HepG2 (cell line): ENCODE results near the gene STEAP2. TPM values are rescaled to one million over a fixed set of nuclear protein-coding genes. Genes with fewer than 3 reads are reported as not detected.
A peak's percentile ranks its signal among the peaks of the same experiment; 100 is the strongest.

Experiments
- ATAC-seq: fragments of 200-7000 bp; cut with Tn5 transposase; 3 replicates; pipeline ENCODE4 v1.9.1; 2020; ENCODE audit warnings: mild to moderate bottlenecking, moderate library complexity
- BruUV-seq: library from RNA; stranded (reverse); fragments of 400-500 nt; replicated peaks from 2 replicates; lab custom pipeline; 2021; lab: Mats Ljungman, UMichigan
- CTCF ChIA-PET: fragments of 300-600 bp; formaldehyde crosslinking; extraction: SDS; loops from one replicate; lab custom pipeline; 2021; ENCODE audit warnings: low total read pairs, inconsistent platforms, low intra/inter-chr PET ratio; lab: Yijun Ruan, JAX
- POLR2A ChIA-PET: fragments of 350-600 bp; sonication (Branson Sonifier 250); formaldehyde crosslinking; loops from one replicate; lab custom pipeline; 2020; ENCODE audit warnings: antibody characterized with exemption, inconsistent platforms; lab: Yijun Ruan, JAX
- DNase-seq: peaks from one replicate; pipeline ENCODE4 v3.0.0-alpha.2; 2015; ENCODE audit warnings: low spot score
- FAIRE-seq: peaks from 3 replicates; lab custom pipeline; 2011; peaks lifted over from hg19 to GRCh38; lab: Jason Lieb, UNC
- H2AFZ ChIP-seq: one replicate; pipeline ENCODE4 v1.6.1; 2011; ENCODE audit warnings: low read length, inconsistent platforms
- H3K27ac ChIP-seq: fragments of 300-600 bp; 3 replicates; pipeline ENCODE4 v1.8.0; 2011; ENCODE audit warnings: mixed run types, mild to moderate bottlenecking, mixed read lengths, low read length, inconsistent platforms; ENCODE audit not compliant: insufficient read depth; ENCODE audit errors: extremely low read length
- H3K27me3 ChIP-seq, 2 experiments: fragments of 200-600 bp in 1 of 2; 2 replicates in 1 of 2; 3 replicates in 1 of 2; pipeline versions ENCODE4 v1.6.0 to v1.8.0; 2011; ENCODE audit warnings: low read length in 2 of 2, mild to moderate bottlenecking in 2 of 2, moderate library complexity in 2 of 2, inconsistent platforms in 1 of 2; ENCODE audit not compliant: insufficient read depth in 2 of 2, control insufficient read depth in 1 of 2
- H3K36me3 ChIP-seq, 2 experiments: fragments of 200-600 bp in 1 of 2; replicated peaks in 1 of 2; 2 replicates in 1 of 2; 3 replicates in 1 of 2; pipeline versions ENCODE4 v1.5.1 to v1.8.0; 2011; ENCODE audit warnings: low read length in 2 of 2, inconsistent platforms in 1 of 2; ENCODE audit not compliant: insufficient read depth in 2 of 2, control insufficient read depth in 1 of 2
- H3K4me1 ChIP-seq: 2 replicates; pipeline ENCODE4 v1.5.1; 2012; ENCODE audit warnings: low read length, inconsistent platforms; ENCODE audit not compliant: insufficient read depth
- H3K4me2 ChIP-seq: 2 replicates; pipeline ENCODE4 v1.6.0; 2011; ENCODE audit warnings: low read depth, low read length, inconsistent platforms
- H3K4me3 ChIP-seq, 3 experiments: fragments of 200-600 bp in 1 of 3; sonication (generic), shearing (Covaris generic) in 1 of 3; replicated peaks in 1 of 3; 2 replicates each; pipeline ENCODE4 v1.5.1; 2011 to 2016; ENCODE audit warnings: low read length in 3 of 3, inconsistent platforms in 2 of 3, low read depth in 2 of 3, mild to moderate bottlenecking in 2 of 3, control low read depth in 1 of 3, mixed read lengths in 1 of 3; ENCODE audit not compliant: insufficient read depth in 1 of 3
- H3K79me2 ChIP-seq: one replicate; pipeline ENCODE4 v1.6.1; 2011; ENCODE audit warnings: low read length, inconsistent platforms; ENCODE audit not compliant: insufficient read depth
- H3K9ac ChIP-seq: 2 replicates; pipeline ENCODE4 v1.6.0; 2011; ENCODE audit warnings: mild to moderate bottlenecking, low read depth, low read length, inconsistent platforms; ENCODE audit not compliant: insufficient read depth
- H3K9me3 ChIP-seq: 2 replicates; pipeline ENCODE4 v1.5.1; 2012; ENCODE audit warnings: mild to moderate bottlenecking, low read length
- H4K20me1 ChIP-seq: 2 replicates; pipeline ENCODE4 v1.6.0; 2011; ENCODE audit warnings: inconsistent platforms, mild to moderate bottlenecking, low read length, moderate library complexity; ENCODE audit not compliant: insufficient read depth
- BHLHE40 ChIP-seq: IDR thresholded peaks from 2 replicates; pipeline ENCODE4 v1.6.1; 2011; ENCODE audit warnings: low read length, improper control_type of control experiment
- FOXA1 ChIP-seq, 2 experiments: fragments of 450-650 bp in 1 of 2; sonication (generic) in 1 of 2; formaldehyde crosslinking in 1 of 2; IDR thresholded peaks; 2 replicates each; pipeline versions ENCODE4 v1.4.0 to v1.6.1; 2016 to 2020; ENCODE audit warnings: missing genetic modification reagents in 1 of 2
- FOXA3 ChIP-seq: IDR thresholded peaks from 2 replicates; pipeline ENCODE4 v1.6.1; 2016; ENCODE audit warnings: missing genetic modification reagents, missing compliant biosample characterization
- HNRNPUL1 ChIP-seq: fragments of 200-400 bp; formaldehyde crosslinking; IDR thresholded peaks from 2 replicates; pipeline ENCODE4 v1.6.1; 2017; ENCODE audit warnings: low read depth, mild to moderate bottlenecking, low read length, moderate library complexity
- MAFF ChIP-seq: IDR thresholded peaks from 2 replicates; pipeline ENCODE4 v1.6.1; 2011; ENCODE audit warnings: low read depth, low read length, improper control_type of control experiment
- MAFK ChIP-seq, 2 experiments: IDR thresholded peaks in 1 of 2; conservative IDR thresholded peaks in 1 of 2; 2 replicates each; pipeline ENCODE4 v1.6.1; 2011; ENCODE audit warnings: improper control_type of control experiment in 2 of 2, low read length in 2 of 2
- RCOR2 ChIP-seq: IDR thresholded peaks from 2 replicates; pipeline ENCODE4 v1.6.1; 2016; ENCODE audit warnings: missing biosample characterization, missing genetic modification reagents
- ZFAT ChIP-seq: sonication (generic); formaldehyde crosslinking; conservative IDR thresholded peaks from 2 replicates; pipeline ENCODE4 v1.8.1; 2023; ENCODE audit warnings: missing genetic modification reagents, inconsistent platforms
- ZNF501 ChIP-seq: sonication (generic); formaldehyde crosslinking; IDR thresholded peaks from 2 replicates; pipeline ENCODE4 v1.5.1; 2020; ENCODE audit warnings: mild to moderate bottlenecking, moderate library complexity, missing genetic modification reagents
- ZNF83 ChIP-seq: sonication (generic); formaldehyde crosslinking; IDR thresholded peaks from 2 replicates; pipeline ENCODE4 v1.4.0; 2020; ENCODE audit warnings: missing genetic modification reagents, mild to moderate bottlenecking, borderline replicate concordance
- WGBS: methylation state at CpG from one replicate; pipeline ENCODE4 v1.1.6; 2017; ENCODE audit warnings: low lambda C conversion rate; 5-methylcytosine and 5-hydroxymethylcytosine counted together
- in situ Hi-C: cut with HindIII; loops from 2 replicates; pipeline ENCODE4 v1.10.0; 2017; ENCODE audit warnings: low pct_unique_long_range_greater_than_20kb; ENCODE audit not compliant: extremely low pct_ligation_motif_present
- intact Hi-C: fragments of 100-400 bp; cut with micrococcal nuclease; formaldehyde crosslinking; loops from one replicate; pipeline ENCODE4 v1.10.0; 2022; ENCODE audit not compliant: unreplicated experiment
- polyA plus RNA-seq, 8 experiments: library from polyadenylated mRNA; depleted of rRNA in 3 of 8; stranded (reverse) in 7 of 8; unstranded in 1 of 8; fragments of >200 nt; fragmentation: Illumina TruSeq in 4 of 8; extraction: Trizol in 4 of 8; gene quantifications; 2 replicates each; pipeline versions ENCODE4 v1.2.1 to v1.2.3, GENCODE V29; 2011 to 2016; ENCODE audit warnings: low read depth in 4 of 8, missing spikeins in 1 of 8, mixed read lengths in 1 of 8; ENCODE audit not compliant: insufficient read depth in 1 of 8
- total RNA-seq, 5 experiments: library from RNA; depleted of rRNA; stranded (reverse); fragments of >200 nt; fragmentation: Illumina TruSeq; extraction: Trizol; gene quantifications; 2 replicates each; pipeline ENCODE4 v1.2.3, GENCODE V29; 2016; ENCODE audit warnings: low read depth in 1 of 5
- TF ChIP-seq, protein P1 (sequence below): sonication (generic); formaldehyde crosslinking; IDR thresholded peaks from 2 replicates; pipeline ENCODE4 v1.4.0; 2020; ENCODE audit warnings: mild to moderate bottlenecking, low read depth, missing genetic modification reagents
- TF ChIP-seq, protein P2 (sequence below): sonication (generic); formaldehyde crosslinking; IDR thresholded peaks from 2 replicates; pipeline ENCODE4; 2020; ENCODE audit warnings: missing genetic modification reagents, mild to moderate bottlenecking, borderline replicate concordance

The STEAP2 gene
- total and polyA plus RNA-seq, 2 of the 13 experiments (the other 11 are each of a cell fraction or from before 2014, with no cell fraction given) = 4.3 to 4.4 TPM

DNA sequence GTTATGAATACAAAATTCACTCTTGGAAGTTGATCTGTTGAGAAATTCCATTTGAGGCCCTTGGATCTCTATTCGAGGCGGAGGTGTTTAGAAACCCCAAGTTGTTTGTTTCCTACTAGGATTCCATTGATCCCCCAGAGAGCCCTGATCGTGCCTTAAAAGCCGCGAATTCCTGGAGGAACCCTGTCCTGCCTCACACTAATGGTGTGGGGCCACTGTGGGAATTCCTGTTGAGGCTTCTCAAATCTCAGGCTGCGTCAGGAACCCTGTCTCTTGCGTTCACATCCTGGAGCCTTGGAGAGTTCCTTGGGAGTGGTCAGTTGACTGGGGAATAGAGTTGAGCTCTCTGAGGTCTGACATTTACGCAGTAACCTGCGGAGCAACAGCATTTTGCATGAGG lies 34.6 kb downstream of the STEAP2 start:
- no peak for DNase-seq
- no peak overlapping the region for H3K27ac ChIP-seq
- H3K4me1 ChIP-seq = peaks cover 29% of the 10 kb centered on the region
- H3K9me3 ChIP-seq = no peaks in the 10 kb centered on the region
- peak; percentile 4; the same call in 1 of the 3 replicates for ATAC-seq
- H4K20me1 ChIP-seq = no peaks in the 10 kb centered on the region
- no peak for FAIRE-seq
- in situ Hi-C loops = no loop called here
- 11% methylated on average over 9 of the region's 9 CpGs for WGBS
- POLR2A ChIA-PET = interaction anchor here (2.4 kb wide), 1 partner anchor 35 kb away, joined by 8 read pairs; the partner anchor contains the start of gene STEAP2
- no peak for TF ChIP-seq ZNF501 (CRISPR knock-in tag)
- TF ChIP-seq, protein P1, sequence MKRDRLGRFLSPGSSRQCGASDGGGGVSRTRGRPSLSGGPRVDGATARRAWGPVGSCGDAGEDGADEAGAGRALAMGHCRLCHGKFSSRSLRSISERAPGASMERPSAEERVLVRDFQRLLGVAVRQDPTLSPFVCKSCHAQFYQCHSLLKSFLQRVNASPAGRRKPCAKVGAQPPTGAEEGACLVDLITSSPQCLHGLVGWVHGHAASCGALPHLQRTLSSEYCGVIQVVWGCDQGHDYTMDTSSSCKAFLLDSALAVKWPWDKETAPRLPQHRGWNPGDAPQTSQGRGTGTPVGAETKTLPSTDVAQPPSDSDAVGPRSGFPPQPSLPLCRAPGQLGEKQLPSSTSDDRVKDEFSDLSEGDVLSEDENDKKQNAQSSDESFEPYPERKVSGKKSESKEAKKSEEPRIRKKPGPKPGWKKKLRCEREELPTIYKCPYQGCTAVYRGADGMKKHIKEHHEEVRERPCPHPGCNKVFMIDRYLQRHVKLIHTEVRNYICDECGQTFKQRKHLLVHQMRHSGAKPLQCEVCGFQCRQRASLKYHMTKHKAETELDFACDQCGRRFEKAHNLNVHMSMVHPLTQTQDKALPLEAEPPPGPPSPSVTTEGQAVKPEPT (CRISPR knock-in tag) = no peak
- TF ChIP-seq, all 625 proteins: peak for 0
- CTCF ChIA-PET = no interaction called here
- Histone ChIP-seq H3K4me2 (peak overlapping the region; percentile 86), H3K36me3 (no peaks in the 10 kb centered on the region), H3K9ac (peak overlapping the region; percentile 63), H3K79me2 (peaks cover 2% of the 10 kb centered on the region), H3K4me3 (peak overlapping the region; percentile 61 to 91 (median 76)), H2AFZ (no peak overlapping the region), H3K27me3 (no peaks in the 10 kb centered on the region)
- no TSS peak for BruUV-seq
- intact Hi-C loops = loop anchor here (5.0 kb wide), 2 partner anchors 51 to 94 kb away; partner anchors contain the start of gene STEAP1

DNA sequence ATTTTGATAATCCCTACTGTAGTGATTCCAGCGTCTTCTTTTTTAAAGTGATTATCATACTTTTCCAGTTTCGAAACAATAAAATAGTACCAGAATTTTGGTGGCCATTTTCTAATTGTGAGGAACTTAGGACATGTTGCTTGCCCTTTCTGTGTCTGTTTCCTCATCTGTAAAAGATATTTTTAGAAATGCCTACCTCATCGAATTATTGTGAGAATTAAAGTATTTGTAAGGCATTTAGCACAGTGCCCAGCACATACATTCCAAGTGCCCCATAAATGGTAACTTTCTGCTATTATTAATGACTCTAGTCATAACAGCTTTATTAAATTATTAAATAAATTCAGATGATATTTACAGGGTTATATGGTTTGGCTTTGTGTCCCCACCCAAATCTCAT lies 37.2 kb downstream of the STEAP2 start:
- no peaks in the 10 kb centered on the region for H4K20me1 ChIP-seq
- no peak for DNase-seq
- no peaks in the 10 kb centered on the region for H3K36me3 ChIP-seq
- H3K9me3 ChIP-seq = no peaks in the 10 kb centered on the region
- BruUV-seq = no TSS peak
- FAIRE-seq = no peak
- H3K79me2 ChIP-seq = peaks cover 2% of the 10 kb centered on the region
- no peak overlapping the region for H3K27ac ChIP-seq
- no peak for ATAC-seq
- 70% methylated on average over 3 of the region's 3 CpGs for WGBS
- H3K9ac ChIP-seq = no peak overlapping the region
- in situ Hi-C loops (no loop called here), intact Hi-C loops (loop anchor here (5.0 kb wide), 2 partner anchors 49 to 96 kb away; partner anchors contain the start of gene STEAP1)
- TF ChIP-seq ZFAT (CRISPR knock-in tag) (no peak), FOXA1 (IDR thresholded peaks at IDR 0.05) (no peak), FOXA1 (CRISPR knock-in tag; IDR thresholded peaks at IDR 0.05) (no peak), FOXA3 (CRISPR knock-in tag) (no peak), MAFF (peak; percentile 36), MAFK (conservative IDR thresholded peaks at IDR 0.05 in 1 of 2, IDR thresholded peaks at IDR 0.05 in 1 of 2; ENCODE audit: low read length in 2 of 2) (peak; percentile 26 to 61; a peak in 3 of 4 replicates), ZNF83 (no peak), BHLHE40 (no peak), RCOR2 (CRISPR knock-in tag) (no peak), HNRNPUL1 (no peak)
- TF ChIP-seq, protein P2, sequence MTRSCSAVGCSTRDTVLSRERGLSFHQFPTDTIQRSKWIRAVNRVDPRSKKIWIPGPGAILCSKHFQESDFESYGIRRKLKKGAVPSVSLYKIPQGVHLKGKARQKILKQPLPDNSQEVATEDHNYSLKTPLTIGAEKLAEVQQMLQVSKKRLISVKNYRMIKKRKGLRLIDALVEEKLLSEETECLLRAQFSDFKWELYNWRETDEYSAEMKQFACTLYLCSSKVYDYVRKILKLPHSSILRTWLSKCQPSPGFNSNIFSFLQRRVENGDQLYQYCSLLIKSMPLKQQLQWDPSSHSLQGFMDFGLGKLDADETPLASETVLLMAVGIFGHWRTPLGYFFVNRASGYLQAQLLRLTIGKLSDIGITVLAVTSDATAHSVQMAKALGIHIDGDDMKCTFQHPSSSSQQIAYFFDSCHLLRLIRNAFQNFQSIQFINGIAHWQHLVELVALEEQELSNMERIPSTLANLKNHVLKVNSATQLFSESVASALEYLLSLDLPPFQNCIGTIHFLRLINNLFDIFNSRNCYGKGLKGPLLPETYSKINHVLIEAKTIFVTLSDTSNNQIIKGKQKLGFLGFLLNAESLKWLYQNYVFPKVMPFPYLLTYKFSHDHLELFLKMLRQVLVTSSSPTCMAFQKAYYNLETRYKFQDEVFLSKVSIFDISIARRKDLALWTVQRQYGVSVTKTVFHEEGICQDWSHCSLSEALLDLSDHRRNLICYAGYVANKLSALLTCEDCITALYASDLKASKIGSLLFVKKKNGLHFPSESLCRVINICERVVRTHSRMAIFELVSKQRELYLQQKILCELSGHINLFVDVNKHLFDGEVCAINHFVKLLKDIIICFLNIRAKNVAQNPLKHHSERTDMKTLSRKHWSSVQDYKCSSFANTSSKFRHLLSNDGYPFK = no peak
- peaks cover 21% of the 10 kb centered on the region for H3K4me1 ChIP-seq
- no peak overlapping the region for H2AFZ ChIP-seq
- H3K4me3 ChIP-seq = no peak overlapping the region
- H3K4me2 ChIP-seq = no peak overlapping the region
- CTCF ChIA-PET = no interaction called here
- H3K27me3 ChIP-seq = no peaks in the 10 kb centered on the region
- POLR2A ChIA-PET = no interaction called here
